Upper lobe of left lung (tissue), 6 donors: Measurements from ENCODE around the gene CHCHD1. TPM values are rescaled to one million over a fixed set of nuclear protein-coding genes. Genes with fewer than 3 reads are reported as not detected.

ENCODE experiments used
- ATAC-seq, 2 donors: fragments of 200-7000 bp; cut with Tn5 transposase; one replicate each; pipeline ENCODE4 v1.9.1; 2022; ENCODE audit warnings: mild to moderate bottlenecking in 2 of 2, moderate library complexity in 2 of 2; ENCODE audit not compliant: low FRiP score in 2 of 2
- DNase-seq, 2 donors: peaks; one replicate each; pipeline ENCODE4 v3.0.0-alpha.2; 2019 to 2020
- H3K27ac ChIP-seq, 4 donors: fragments of 200-600 bp; sonication (generic); one replicate each; pipeline ENCODE4 v1.5.1; 2016 to 2019
- H3K27me3 ChIP-seq, 4 donors: fragments of 200-600 bp; sonication (generic); one replicate each; pipeline ENCODE4 v1.5.1; 2017 to 2019
- H3K36me3 ChIP-seq, 4 donors: fragments of 200-600 bp; sonication (generic); one replicate each; pipeline ENCODE4 v1.5.1; 2016 to 2019
- H3K4me1 ChIP-seq, 4 donors: fragments of 200-600 bp; sonication (generic); one replicate each; pipeline ENCODE4 v1.5.1; 2018 to 2019
- H3K4me3 ChIP-seq, 4 donors: fragments of 200-600 bp; sonication (generic); one replicate each; pipeline ENCODE4 v1.5.1; 2017 to 2019; ENCODE audit warnings: mild to moderate bottlenecking in 2 of 4, moderate library complexity in 1 of 4
- H3K9me3 ChIP-seq, 4 donors: fragments of 200-600 bp; sonication (generic); one replicate each; pipeline ENCODE4 v1.5.1; 2018 to 2019
- CTCF ChIP-seq, 6 experiments: fragments of 450-650 bp in 4 of 6; fragments of 200-600 bp in 2 of 6; sonication (generic) in 2 of 6; IDR thresholded peaks; one replicate each; pipeline ENCODE4 v1.5.1; 2016 to 2019; ENCODE audit warnings: antibody characterized with exemption in 6 of 6
- EP300 ChIP-seq, 4 donors: sonication (generic); formaldehyde crosslinking; IDR thresholded peaks; one replicate each; pipeline ENCODE4 v1.5.1; 2017; ENCODE audit warnings: antibody characterized with exemption in 4 of 4, control low read depth in 2 of 4
- POLR2A ChIP-seq, 4 donors: fragments of 450-650 bp; IDR thresholded peaks; one replicate each; pipeline ENCODE4 v1.5.1; 2016 to 2017; ENCODE audit warnings: antibody characterized with exemption in 4 of 4, mild to moderate bottlenecking in 2 of 4
- POLR2AphosphoS5 ChIP-seq, 2 donors: sonication (generic); formaldehyde crosslinking; IDR thresholded peaks; one replicate each; pipeline ENCODE4 v1.5.1; 2017; ENCODE audit warnings: antibody characterized with exemption in 2 of 2
- WGBS, 2 donors: methylation state at CpG; one replicate each; pipeline ENCODE4 v1.1.5; 2017 to 2018; 5-methylcytosine and 5-hydroxymethylcytosine counted together
- total RNA-seq, 6 donors: library from RNA; depleted of rRNA in 4 of 6; stranded (reverse); fragments of >200 nt in 4 of 6; gene quantifications; one replicate each; pipeline versions ENCODE4 v1.1.0 to v1.2.1, GENCODE V29; 2016 to 2021
- donor health status: DM: no; HTN: no; CAD: no; lungs with moderate emphysema.
- donor health status: DM: no; HTN: yes; CAD: no; lungs with severe emphysema.

CHCHD1 gene
- total RNA-seq, 6 donors from 2014 or later: 16.8 to 34.9 (median 19.4) TPM

- peak; percentile 71 to 72 for ATAC-seq
- H3K36me3 ChIP-seq: peaks cover 11 to 40% (median 23%) of the 10 kb centered on the region in 4 donors
- 1 to 3% methylated on average over 7 to 10 of the region's 10 CpGs for WGBS, 2 donors
- H3K4me1 ChIP-seq: peaks cover 27 to 52% (median 41%) of the 10 kb centered on the region in 4 donors
- no peaks in the 10 kb centered on the region for H3K27me3 ChIP-seq
- H3K9me3 ChIP-seq: no peaks in the 10 kb centered on the region
- peak overlapping the region; percentile 89 to 93 (median 92) for H3K27ac ChIP-seq
- H3K4me3 ChIP-seq: peak overlapping the region; percentile 69 to 92 (median 76)
- no peak for TF ChIP-seq POLR2A (IDR thresholded peaks at IDR 0.05)
- no peak for TF ChIP-seq POLR2AphosphoS5 (IDR thresholded peaks at IDR 0.05)
- TF ChIP-seq CTCF (IDR thresholded peaks at IDR 0.05): no peak
- no peak for TF ChIP-seq EP300 (IDR thresholded peaks at IDR 0.05)
- peak in 1 of 2 donors; percentile 69 for DNase-seq
Observed at GRCh38 chr10:73744664-73744975, 37.2 kb upstream of the CHCHD1 start.

DNA sequence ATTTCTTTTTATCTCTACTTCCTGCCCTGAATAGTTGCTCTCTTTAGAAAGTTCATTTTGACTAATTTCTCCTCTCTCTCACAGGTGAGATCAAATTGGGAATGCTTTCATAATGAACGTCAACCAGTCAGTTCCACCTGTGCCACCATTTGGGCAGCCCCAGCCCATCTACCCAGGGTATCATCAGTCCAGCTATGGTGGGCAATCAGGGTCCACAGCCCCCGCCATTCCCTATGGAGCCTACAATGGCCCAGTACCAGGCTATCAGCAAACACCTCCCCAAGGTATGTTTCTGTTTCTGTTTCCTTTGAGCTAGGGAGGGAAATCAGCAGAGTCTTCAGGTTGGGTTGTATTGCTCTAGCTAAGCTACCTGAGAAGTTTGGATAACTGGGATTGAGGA, 35.1 kb upstream of the CHCHD1 start:
- Histone ChIP-seq H3K36me3 (peaks cover 13 to 54% (median 32%) of the 10 kb centered on the region in 4 donors), H3K27ac (no peak overlapping the region), H3K9me3 (no peaks in the 10 kb centered on the region), H3K4me1 (peaks cover 27 to 60% (median 46%) of the 10 kb centered on the region in 4 donors), H3K27me3 (no peaks in the 10 kb centered on the region), H3K4me3 (no peak overlapping the region)
- WGBS, 2 donors: 79 to 89% methylated on average over 2 of the region's 2 CpGs
- no peak for ATAC-seq
- no peak for DNase-seq
- TF ChIP-seq POLR2AphosphoS5 (IDR thresholded peaks at IDR 0.05) (no peak), EP300 (IDR thresholded peaks at IDR 0.05) (no peak), CTCF (IDR thresholded peaks at IDR 0.05) (no peak), POLR2A (IDR thresholded peaks at IDR 0.05) (no peak)

DNA sequence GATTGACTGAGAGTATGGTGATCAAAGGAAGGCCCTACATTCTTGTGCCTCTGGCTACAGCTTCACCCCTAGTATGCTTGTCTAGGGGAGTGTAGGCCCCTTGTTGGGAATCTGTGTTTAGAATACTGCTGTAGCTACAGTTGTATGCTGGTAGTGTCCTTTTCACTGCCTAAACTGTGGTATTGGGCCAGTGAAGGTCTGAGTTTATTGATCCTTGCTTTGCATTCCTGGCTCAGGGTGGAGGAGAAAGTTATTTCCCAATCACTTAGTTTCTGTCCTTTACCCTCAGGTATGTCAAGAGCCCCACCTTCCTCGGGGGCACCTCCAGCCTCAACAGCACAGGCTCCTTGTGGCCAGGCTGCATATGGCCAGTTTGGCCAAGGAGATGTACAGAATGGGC, 31.0 kb upstream of the CHCHD1 start:
- Histone ChIP-seq H3K4me1 (peaks cover 11 to 34% (median 24%) of the 10 kb centered on the region in 4 donors), H3K9me3 (no peaks in the 10 kb centered on the region), H3K27ac (no peak overlapping the region), H3K27me3 (no peaks in the 10 kb centered on the region), H3K4me3 (no peak overlapping the region), H3K36me3 (peaks cover 41 to 91% (median 63%) of the 10 kb centered on the region in 4 donors)
- DNase-seq (no peak), ATAC-seq (no peak)
- TF ChIP-seq POLR2A (IDR thresholded peaks at IDR 0.05) (no peak), CTCF (IDR thresholded peaks at IDR 0.05) (no peak), EP300 (IDR thresholded peaks at IDR 0.05) (no peak), POLR2AphosphoS5 (IDR thresholded peaks at IDR 0.05) (no peak)
- 75 to 88% methylated on average over 1 of the region's 1 CpG for whole genome bisulfite sequencing, 2 donors

DNA sequence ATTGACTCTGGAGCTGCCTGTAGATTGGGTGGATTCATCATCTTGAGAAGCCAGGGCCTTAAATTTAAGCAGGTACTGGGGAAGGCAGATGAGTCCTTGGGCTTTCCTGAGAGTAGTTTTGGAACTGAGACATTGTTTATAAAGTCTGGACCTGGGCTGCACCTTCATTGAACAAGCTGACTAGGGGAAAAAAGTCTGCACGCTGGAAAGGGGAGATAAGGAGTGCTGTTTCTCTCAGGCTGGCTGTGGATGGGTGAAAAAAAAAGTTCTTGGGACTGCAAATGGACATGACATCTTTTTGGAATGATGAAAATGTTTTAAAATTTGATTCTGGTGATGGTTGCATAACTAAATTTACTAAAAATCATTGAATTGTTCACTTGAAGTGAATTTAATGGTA, 25.7 kb upstream of the CHCHD1 start:
- ATAC-seq (no peak), DNase-seq (no peak)
- Histone ChIP-seq H3K27me3 (no peaks in the 10 kb centered on the region), H3K27ac (no peak overlapping the region), H3K4me1 (peaks cover 3 to 16% (median 13%) of the 10 kb centered on the region in 4 donors), H3K36me3 (peaks cover 39 to 70% (median 56%) of the 10 kb centered on the region in 4 donors), H3K9me3 (no peaks in the 10 kb centered on the region), H3K4me3 (no peak overlapping the region)
- WGBS, 2 donors: 76 to 83% methylated on average over 1 of the region's 1 CpG
- TF ChIP-seq POLR2A (IDR thresholded peaks at IDR 0.05): no peak
- TF ChIP-seq EP300 (IDR thresholded peaks at IDR 0.05): no peak
- no peak for TF ChIP-seq CTCF (IDR thresholded peaks at IDR 0.05)
- TF ChIP-seq POLR2AphosphoS5 (IDR thresholded peaks at IDR 0.05): no peak
